Measurements from ENCODE around the gene ANKRD31. TPM values are rescaled to one million over a fixed set of nuclear protein-coding genes. Genes with fewer than 3 reads are reported as not detected.
A peak's percentile ranks its signal among the peaks of the same experiment; 100 is the strongest.
"Not testable (repeated sequence)": the region's sequence is repeated elsewhere in the genome, so short reads cannot be mapped to it uniquely, and the experiment has no call there.

Gene ANKRD31
- total RNA-seq, 1 experiment from 2014 or later, result 0.69 TPM

DNA sequence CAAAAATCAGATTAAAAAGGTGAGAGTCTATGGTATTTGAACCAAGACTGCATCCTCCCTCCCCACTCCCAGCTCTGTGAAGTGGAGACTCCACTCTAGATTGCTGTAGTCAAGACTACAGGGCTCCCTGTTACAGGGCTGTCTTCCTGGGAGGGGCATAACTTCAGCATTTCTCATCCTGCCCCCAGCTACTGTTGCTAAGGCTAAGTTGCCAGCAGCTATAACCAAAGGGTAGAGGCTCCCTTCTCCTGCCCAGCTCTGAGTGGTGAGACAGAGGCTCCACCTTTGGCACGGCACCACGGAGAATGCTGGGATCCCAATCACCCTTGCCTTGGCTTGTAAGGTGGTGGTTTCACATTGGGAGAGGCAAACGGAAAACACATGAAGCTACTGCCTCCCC, 145.1 kb downstream of the ANKRD31 start:
- in situ Hi-C loops (cut with HindIII; ENCODE audit: low pct_unique_long_range_greater_than_20kb, low sequenced_read_pairs), result no loop called here
- no peak for DNase-seq (ENCODE audit: low read depth, low spot score)

DNA sequence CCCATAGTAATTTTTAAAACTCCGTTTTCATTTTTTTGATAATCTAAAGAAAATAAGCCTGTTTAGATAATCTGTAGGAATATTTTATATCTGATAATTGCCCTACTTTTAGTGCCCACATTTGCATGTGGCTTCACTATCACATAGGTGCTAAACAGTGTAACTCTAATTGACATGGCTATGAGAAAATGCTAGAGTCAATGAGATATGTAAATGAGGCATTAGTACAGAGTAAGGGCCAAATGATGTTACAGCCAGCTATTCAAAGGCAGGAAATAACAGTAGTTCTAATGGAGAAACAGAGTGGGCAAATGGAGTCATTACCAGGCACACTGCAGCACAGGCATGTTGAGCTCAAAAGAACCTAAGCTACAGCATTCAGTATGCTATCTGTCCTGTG, 147.0 kb downstream of the ANKRD31 start:
- in situ Hi-C loops (cut with HindIII; ENCODE audit: low pct_unique_long_range_greater_than_20kb, low sequenced_read_pairs), result no loop called here
- no peak for DNase-seq (ENCODE audit: low read depth, low spot score)

DNA sequence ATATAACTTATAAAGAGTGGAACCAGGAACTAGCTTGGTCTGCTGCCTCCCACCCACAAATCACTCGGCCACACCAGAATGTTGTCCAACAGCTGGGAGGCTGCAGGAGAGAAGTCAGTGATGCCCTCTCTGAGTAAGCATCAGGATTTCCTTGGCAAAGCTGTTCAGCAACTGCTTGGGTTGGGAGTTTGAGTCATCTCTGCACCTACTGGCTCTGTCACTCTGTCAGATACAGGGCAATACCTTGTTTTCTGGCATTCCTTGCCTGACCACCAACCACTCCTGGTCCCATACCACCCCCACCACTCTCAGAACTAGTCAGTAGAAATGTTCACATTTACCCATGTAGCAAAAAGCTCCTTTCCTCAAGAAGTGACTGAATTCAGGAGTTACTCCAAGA, 147.5 kb downstream of the ANKRD31 start:
- no peak for DNase-seq (ENCODE audit: low read depth, low spot score)
- in situ Hi-C loops (cut with HindIII; ENCODE audit: low pct_unique_long_range_greater_than_20kb, low sequenced_read_pairs), result no loop called here

- DNase-seq (ENCODE audit: low read depth, low spot score), result no peak
- in situ Hi-C loops (cut with HindIII; ENCODE audit: low pct_unique_long_range_greater_than_20kb, low sequenced_read_pairs), result no loop called here
Measured at GRCh38 chr5:75088648-75089047, 148.0 kb downstream of the ANKRD31 start.

DNA sequence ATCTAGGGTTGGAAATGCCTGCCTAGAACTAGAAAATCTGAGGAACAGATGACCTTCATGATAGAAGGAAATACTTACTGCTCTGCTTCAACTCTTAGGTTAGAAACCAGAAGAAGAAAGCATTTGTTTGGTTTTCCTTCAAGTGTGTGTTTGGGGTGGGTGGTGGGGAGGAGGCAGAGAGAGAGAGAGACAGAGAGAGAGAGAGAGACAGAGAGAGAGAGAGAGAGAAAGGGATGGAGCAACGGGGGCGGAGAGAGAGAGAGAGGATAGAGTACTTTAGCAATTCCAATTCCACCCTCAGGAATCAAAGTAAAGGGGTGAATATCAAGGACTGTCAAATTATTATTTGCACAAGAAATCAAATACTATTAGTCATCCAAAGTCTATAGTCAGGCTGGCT, 155.2 kb downstream of the ANKRD31 start:
- no peak for DNase-seq (ENCODE audit: low read depth, low spot score)
- in situ Hi-C loops (cut with HindIII; ENCODE audit: low pct_unique_long_range_greater_than_20kb, low sequenced_read_pairs), result no loop called here

DNA sequence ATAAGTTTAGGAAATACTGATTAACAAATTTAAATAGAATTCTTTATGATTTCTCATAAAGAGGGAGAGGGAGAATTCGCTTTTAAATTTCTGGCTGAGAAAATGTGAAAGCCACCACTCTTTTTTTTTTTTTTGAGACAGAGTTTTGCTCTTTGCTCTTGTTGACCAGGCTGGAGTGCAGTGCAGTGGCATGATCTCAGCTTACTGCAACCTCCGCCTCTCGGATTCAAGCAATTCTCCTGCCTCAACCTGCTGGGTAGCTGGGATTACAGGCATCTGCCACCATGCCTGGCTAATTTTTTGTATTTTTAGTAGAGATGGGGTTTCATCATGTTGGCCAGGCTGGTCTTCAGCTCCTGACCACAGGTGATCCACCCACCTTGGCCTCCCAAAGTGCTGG, 157.3 kb downstream of the ANKRD31 start:
- in situ Hi-C loops (cut with HindIII; ENCODE audit: low pct_unique_long_range_greater_than_20kb, low sequenced_read_pairs); DNase-seq (ENCODE audit: low read depth, low spot score): not testable (repeated sequence)

DNA sequence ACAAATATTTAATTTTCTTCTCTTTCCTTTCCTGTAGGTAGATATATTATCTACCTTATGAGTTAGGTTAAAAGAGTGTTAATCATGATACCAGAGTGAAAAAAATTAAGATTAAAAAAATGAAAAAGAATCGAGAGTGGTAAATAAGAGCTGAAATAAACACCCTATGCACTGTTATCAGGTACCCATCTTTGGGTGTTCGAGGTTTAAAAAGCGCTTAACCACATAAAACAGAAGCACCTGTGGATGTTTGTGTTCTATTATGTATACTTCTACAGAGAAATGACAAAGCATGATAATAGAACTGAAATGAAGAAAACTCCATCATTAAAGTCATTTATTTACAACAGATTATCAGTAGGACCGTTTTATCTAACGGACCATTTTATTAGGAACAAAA, 158.7 kb downstream of the ANKRD31 start:
- in situ Hi-C loops (cut with HindIII; ENCODE audit: low pct_unique_long_range_greater_than_20kb, low sequenced_read_pairs), result no loop called here
- DNase-seq (ENCODE audit: low read depth, low spot score), result no peak

GRCh38 chr5:75072061-75072460, 164.6 kb downstream of the ANKRD31 start:
- DNase-seq (ENCODE audit: low read depth, low spot score), result no peak
- in situ Hi-C loops (cut with HindIII; ENCODE audit: low pct_unique_long_range_greater_than_20kb, low sequenced_read_pairs), result no loop called here

DNA sequence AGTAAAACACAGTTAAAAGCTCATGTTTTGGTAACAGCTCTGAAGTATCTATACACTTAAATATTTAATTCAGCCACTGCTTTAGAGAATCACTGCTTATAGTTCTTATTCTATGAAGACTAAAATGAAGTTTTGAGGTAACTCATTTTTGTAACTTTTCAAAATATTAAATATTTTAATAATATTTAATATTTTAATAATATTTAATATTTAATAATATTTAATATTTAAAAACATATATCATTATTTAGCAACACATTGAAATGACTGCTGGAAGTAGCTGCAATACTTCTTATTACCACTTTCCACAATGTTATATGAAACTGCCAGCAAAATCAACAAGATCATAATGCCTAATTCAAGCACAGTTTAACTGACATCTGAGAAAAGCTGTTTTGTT, 165.6 kb downstream of the ANKRD31 start:
- in situ Hi-C loops (cut with HindIII; ENCODE audit: low pct_unique_long_range_greater_than_20kb, low sequenced_read_pairs), result no loop called here
- no peak for DNase-seq (ENCODE audit: low read depth, low spot score)

GRCh38 chr5:75067434-75067833, 169.2 kb downstream of the ANKRD31 start:
- DNase-seq (ENCODE audit: low read depth, low spot score), result no peak
- in situ Hi-C loops (cut with HindIII; ENCODE audit: low pct_unique_long_range_greater_than_20kb, low sequenced_read_pairs), result no loop called here

- in situ Hi-C loops (cut with HindIII; ENCODE audit: low pct_unique_long_range_greater_than_20kb, low sequenced_read_pairs), result no loop called here
- no peak for DNase-seq (ENCODE audit: low read depth, low spot score)
Measured at GRCh38 chr5:75062925-75063531, 173.7 kb downstream of the ANKRD31 start.

DNA sequence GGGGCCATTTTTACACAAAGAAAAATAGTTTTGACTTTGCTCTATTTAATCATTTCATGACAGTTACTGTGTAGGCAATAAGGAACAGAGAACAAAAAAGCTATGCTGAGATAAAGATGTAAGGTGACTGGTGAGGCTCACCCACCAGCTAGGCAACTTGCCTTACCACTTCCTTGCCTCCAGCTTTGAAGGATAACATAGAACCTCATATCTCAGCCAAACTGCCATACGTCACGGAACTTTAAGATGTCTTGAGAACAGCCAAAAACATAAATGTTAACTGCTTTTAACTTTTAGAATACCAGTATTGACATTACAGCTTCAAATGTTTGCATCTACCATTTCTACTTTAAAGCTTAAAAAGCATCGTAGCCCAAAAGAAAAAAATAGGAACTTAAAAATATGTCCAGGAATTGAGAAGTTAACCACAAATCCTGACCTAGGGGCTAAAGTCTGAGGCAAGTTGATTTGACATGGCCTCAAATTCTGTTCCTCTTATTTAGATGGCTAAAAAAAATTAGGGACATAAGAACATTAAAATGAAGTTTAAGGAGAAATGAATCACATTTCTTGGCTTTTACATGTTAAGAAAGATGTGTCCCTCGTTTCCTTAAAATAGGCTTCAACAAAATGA, 176.6 kb downstream of the ANKRD31 start:
- DNase-seq (ENCODE audit: low read depth, low spot score), result no peak
- in situ Hi-C loops (cut with HindIII; ENCODE audit: low pct_unique_long_range_greater_than_20kb, low sequenced_read_pairs), result no loop called here

GRCh38 chr5:75058986-75059535, 177.6 kb downstream of the ANKRD31 start:
- no peak for DNase-seq (ENCODE audit: low read depth, low spot score)
- in situ Hi-C loops (cut with HindIII; ENCODE audit: low pct_unique_long_range_greater_than_20kb, low sequenced_read_pairs), result no loop called here

- in situ Hi-C loops (cut with HindIII; ENCODE audit: low pct_unique_long_range_greater_than_20kb, low sequenced_read_pairs), result no loop called here
- no peak for DNase-seq (ENCODE audit: low read depth, low spot score)
Measured at GRCh38 chr5:75057561-75057960, 179.1 kb downstream of the ANKRD31 start.

- no peak for DNase-seq (ENCODE audit: low read depth, low spot score)
Measured at GRCh38 chr5:75055727-75056144, 180.9 kb downstream of the ANKRD31 start.

GRCh38 chr5:75054134-75054930, 182.3 kb downstream of the ANKRD31 start:
- DNase-seq (ENCODE audit: low read depth, low spot score), result no peak
- in situ Hi-C loops (cut with HindIII; ENCODE audit: low pct_unique_long_range_greater_than_20kb, low sequenced_read_pairs), result no loop called here

More at GRCh38 chr5:75055727-75056144, 180.9 kb downstream of the ANKRD31 start:
- in situ Hi-C loops (cut with HindIII; ENCODE audit: low pct_unique_long_range_greater_than_20kb, low sequenced_read_pairs), result no loop called here

DNA sequence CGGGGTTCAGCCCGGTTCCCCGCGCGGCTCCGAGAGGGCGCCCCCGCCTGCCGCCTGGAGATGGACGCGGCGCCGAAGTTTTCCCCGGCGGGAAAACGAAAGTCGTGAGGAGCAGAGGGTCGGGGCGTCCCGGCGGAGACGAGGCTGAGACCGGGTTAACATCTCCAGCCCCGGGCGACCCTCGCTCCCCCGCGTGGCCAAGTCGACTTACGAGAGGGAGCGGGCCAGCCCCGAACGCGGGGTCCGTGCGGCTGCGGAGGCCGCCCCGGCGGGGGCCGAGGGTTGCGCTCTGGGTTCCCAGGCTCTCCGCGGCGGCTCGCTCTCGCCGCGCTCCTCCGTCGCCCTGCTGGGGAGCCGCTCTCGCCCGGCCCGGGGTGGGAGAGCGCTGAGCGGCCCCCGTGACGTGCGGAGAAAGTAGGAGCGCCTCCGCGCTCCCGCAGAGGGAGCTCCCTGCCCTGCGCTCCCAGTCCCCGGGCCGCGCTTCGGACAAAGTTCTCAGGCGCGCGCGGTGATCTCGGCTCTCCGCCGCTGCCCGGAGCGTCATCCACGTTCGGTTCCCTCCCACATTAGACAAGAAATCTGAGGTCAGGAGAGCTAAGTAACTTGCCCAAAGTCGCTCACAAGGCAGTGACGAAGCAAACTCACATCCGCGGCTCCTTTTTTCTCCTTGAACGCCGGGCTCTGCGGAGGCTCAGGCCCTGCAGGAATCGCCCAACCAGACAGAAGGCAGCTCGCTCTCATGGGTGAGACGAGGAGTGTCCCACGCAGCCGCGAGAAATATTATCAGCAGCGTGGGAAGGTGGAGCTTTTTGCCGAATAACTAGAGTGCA, 183.2 kb downstream of the ANKRD31 start:
- in situ Hi-C loops (cut with HindIII; ENCODE audit: low pct_unique_long_range_greater_than_20kb, low sequenced_read_pairs), result no loop called here
- peak; percentile 68 for DNase-seq (ENCODE audit: low read depth, low spot score)

DNA sequence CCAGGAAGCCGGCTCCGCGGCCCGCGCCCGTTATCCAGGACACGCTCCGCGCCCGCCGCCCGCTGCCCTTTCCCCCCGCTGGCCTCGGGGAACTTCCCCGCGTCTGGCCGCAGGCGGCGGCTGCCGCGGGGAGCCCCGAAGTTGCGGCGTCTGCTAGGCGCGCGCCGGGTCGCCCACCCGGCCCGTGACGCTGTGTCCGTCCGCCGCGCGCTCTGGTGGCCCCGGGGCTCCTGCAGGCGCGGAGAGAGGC, 183.7 kb downstream of the ANKRD31 start:
- in situ Hi-C loops (cut with HindIII; ENCODE audit: low pct_unique_long_range_greater_than_20kb, low sequenced_read_pairs), result no loop called here
- no peak for DNase-seq (ENCODE audit: low read depth, low spot score)

Data from SK-MEL-5 (cell line).